NB4 (cell line): ENCODE measurements around the gene RELCH.

Source experiments
- MYC ChIP-seq: IDR thresholded peaks from 2 replicates; pipeline ENCODE4 v1.6.1; 2011; ENCODE audit warnings: low read depth, low read length
- POLR2A ChIP-seq: IDR thresholded peaks from 2 replicates; pipeline ENCODE4 v1.6.1; 2011; ENCODE audit warnings: mild to moderate bottlenecking; ENCODE audit not compliant: insufficient read length; ENCODE audit errors: extremely low read depth
- TF ChIP-seq, protein P1 (sequence below): IDR thresholded peaks from one replicate; pipeline ENCODE4 v1.5.1; 2012; ENCODE audit warnings: low read depth, low read length
- TF ChIP-seq, protein P2 (sequence below): IDR thresholded peaks from 2 replicates; pipeline ENCODE4 v1.6.1; 2011; ENCODE audit warnings: low read depth, low read length

DNA sequence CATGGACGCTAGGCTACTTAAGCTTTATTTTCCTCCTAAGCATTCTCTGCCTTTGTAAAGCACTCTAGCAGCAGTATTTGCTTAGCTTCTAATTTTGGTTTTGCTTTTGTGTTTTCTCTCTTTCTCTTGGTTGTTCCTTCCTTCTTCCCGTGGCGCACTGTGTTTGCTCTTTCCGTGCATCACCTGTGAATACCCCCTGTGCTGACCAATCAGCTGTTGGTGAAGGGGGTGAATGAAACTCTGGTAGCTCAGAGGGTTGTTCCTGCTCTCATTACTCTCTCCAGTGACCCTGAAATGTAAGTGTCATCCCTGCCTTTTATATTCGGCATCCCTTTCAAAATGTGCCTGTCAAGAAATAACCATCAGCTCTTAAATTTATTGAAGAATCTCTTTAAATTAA lies 92.5 kb downstream of the RELCH start:
- TF ChIP-seq, protein P1, sequence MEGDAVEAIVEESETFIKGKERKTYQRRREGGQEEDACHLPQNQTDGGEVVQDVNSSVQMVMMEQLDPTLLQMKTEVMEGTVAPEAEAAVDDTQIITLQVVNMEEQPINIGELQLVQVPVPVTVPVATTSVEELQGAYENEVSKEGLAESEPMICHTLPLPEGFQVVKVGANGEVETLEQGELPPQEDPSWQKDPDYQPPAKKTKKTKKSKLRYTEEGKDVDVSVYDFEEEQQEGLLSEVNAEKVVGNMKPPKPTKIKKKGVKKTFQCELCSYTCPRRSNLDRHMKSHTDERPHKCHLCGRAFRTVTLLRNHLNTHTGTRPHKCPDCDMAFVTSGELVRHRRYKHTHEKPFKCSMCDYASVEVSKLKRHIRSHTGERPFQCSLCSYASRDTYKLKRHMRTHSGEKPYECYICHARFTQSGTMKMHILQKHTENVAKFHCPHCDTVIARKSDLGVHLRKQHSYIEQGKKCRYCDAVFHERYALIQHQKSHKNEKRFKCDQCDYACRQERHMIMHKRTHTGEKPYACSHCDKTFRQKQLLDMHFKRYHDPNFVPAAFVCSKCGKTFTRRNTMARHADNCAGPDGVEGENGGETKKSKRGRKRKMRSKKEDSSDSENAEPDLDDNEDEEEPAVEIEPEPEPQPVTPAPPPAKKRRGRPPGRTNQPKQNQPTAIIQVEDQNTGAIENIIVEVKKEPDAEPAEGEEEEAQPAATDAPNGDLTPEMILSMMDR, result no peak
- no peak for TF ChIP-seq POLR2A
- TF ChIP-seq, protein P2, sequence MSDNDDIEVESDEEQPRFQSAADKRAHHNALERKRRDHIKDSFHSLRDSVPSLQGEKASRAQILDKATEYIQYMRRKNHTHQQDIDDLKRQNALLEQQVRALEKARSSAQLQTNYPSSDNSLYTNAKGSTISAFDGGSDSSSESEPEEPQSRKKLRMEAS, result no peak
- no peak for TF ChIP-seq MYC
